G401.6 (cell line): ENCODE data around the gene CDKN2A.
"Not testable (repeated sequence)": the region's sequence is repeated elsewhere in the genome, so short reads cannot be mapped to it uniquely, and the experiment has no call there.

ENCODE experiments used
- FAIRE-seq: peaks from 2 replicates; lab custom pipeline; 2012; peaks lifted over from hg19 to GRCh38; lab: Jason Lieb, UNC

Gene CDKN2A

DNA sequence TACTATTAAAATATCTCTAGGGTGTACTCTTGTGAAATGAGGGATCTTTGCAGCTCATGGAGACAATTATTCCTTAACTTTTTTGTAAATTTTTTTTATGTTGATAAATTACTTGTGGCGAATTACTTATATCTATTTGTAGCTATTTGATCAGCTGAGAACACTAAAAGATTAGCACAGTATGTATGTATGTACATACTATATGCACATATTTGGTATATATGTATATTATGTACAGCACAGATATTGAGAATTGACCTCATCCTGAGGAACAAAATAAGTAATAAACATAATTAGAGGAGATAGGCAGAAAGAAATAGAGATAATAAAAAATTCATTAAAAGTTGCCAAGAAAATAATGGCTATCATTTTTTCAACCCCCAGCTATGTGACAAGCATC is 11.8 kb downstream of the CDKN2A start:
- no peak for FAIRE-seq

DNA sequence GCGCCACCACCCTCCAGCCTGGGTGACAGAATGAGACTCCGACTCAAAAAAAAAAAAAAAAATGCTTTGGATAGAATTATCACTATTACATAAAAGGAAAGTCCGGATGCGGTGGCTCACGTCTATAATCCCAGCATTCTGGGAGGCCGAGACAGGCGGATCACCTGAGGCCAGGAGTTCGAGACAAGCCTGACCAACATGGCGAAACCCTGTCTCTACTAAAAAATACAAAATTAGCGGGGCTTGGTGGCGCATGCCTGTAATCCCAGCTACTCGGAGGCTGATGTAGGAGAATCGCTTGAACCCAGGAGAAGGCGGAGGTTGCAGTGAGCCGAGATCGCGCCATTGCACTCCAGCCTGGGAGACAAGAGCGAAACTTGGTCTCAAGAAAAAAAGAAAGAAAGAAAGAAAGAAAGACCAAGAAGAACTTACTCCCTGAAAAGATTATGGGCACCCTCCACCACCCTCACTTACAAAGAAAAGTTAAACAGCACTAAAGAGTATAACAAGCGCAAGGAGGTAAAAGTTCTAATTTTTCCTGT is 17.8 kb downstream of the CDKN2A start:
- FAIRE-seq, result no peak

DNA sequence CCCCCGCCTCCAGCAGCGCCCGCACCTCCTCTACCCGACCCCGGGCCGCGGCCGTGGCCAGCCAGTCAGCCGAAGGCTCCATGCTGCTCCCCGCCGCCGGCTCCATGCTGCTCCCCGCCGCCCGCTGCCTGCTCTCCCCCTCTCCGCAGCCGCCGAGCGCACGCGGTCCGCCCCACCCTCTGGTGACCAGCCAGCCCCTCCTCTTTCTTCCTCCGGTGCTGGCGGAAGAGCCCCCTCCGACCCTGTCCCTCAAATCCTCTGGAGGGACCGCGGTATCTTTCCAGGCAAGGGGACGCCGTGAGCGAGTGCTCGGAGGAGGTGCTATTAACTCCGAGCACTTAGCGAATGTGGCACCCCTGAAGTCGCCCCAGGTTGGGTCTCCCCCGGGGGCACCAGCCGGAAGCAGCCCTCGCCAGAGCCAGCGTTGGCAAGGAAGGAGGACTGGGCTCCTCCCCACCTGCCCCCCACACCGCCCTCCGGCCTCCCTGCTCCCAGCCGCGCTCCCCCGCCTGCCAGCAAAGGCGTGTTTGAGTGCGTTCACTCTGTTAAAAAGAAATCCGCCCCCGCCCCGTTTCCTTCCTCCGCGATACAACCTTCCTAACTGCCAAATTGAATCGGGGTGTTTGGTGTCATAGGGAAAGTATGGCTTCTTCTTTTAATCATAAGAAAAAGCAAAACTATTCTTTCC is 19.3 kb downstream of the CDKN2A start:
- no peak for FAIRE-seq

DNA sequence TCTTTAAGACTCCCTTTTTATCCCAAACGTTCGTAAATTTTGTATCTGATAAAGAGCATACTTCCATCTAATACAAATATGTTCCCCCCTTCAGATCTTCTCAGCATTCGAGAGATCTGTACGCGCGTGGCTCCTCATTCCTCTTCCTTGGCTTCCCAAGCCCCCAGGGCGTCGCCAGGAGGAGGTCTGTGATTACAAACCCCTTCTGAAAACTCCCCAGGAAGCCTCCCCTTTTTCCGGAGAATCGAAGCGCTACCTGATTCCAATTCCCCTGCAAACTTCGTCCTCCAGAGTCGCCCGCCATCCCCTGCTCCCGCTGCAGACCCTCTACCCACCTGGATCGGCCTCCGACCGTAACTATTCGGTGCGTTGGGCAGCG is 19.9 kb downstream of the CDKN2A start:
- FAIRE-seq, result no peak

DNA sequence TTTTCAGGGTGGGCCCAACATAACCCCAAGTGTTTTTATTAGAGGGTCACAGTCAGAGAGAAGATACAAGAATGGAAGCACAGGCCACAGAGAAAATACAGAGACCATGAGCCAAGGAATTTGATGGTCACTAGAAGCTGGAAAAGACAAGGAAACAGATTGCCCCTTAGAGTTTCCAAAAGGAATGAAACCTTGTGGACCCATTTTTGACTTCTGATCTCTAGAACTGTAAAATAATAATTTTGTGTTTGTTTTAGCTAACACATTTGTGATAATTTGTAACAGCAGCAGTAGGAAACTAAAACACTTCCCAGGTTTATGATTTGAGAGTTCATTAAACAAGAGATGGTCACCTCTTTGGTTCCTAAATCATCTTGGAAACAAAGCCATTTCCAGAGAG is 21.8 kb downstream of the CDKN2A start:
- no peak for FAIRE-seq

DNA sequence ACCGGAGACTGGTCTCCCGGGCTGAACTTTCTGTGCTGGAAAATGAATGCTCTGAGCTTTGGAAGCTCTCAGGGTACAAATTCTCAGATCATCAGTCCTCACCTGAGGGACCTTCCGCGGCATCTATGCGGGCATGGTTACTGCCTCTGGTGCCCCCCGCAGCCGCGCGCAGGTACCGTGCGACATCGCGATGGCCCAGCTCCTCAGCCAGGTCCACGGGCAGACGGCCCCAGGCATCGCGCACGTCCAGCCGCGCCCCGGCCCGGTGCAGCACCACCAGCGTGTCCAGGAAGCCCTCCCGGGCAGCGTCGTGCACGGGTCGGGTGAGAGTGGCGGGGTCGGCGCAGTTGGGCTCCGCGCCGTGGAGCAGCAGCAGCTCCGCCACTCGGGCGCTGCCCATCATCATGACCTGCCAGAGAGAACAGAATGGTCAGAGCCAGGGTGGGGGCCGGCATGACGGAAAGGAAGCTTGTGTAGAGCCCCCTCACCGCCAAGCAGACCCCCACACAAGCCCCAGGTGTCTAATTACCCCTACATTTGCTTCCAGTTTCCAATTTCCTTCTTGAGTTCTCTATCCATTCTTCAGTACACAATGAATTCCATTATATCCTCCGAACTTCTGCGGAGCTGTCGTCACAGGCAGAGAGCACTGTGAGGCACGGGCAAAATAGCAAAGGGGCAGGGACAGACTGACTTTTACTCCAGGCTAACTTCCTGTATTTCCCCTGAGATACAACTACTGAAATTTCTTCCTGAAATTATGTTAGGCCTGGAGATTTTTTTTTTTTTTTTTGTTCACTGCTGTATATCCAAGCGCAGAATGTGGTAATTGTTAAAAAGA is 23.2 kb downstream of the CDKN2A start:
- FAIRE-seq, result no peak

DNA sequence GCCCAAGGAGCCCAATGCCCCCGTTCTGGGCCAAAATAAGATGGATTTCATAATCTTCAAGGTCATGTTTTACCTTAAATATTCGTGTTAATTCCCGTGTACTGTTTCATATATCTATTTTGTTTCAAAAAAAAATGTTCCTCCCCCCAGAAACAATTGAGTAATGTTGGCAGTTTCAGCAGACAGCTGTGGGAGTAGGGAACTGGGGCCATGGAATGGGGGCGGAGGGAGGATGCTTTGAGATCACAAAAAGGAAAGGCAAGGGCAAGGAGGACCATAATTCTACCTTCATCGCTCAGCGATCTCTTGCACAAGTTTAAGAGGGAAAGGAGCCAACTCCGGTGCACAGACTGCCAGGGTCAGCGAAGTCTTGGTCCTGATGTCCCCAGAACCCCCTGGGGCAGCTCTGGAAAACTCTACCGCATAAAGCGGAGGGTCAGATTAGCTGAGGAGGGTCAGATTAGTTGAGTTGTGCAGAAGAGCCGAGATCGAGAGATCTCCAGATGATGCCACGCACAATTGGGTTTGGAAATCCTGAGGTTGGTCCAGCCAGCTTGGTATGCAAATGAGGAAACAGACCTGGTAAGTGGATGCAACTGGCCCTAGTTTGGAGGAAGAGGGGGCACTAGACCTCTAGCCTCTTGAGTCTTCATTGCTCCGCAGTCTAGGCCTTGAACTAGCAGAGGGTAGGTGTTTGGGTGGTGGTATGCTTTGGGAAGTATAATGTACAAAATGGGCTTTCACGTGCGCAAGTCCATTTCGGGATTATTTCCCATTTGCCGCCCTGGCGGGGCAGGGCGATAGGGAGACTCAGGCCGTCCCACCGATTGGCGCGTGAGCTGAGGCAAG is 24.0 kb downstream of the CDKN2A start:
- no peak for FAIRE-seq

DNA sequence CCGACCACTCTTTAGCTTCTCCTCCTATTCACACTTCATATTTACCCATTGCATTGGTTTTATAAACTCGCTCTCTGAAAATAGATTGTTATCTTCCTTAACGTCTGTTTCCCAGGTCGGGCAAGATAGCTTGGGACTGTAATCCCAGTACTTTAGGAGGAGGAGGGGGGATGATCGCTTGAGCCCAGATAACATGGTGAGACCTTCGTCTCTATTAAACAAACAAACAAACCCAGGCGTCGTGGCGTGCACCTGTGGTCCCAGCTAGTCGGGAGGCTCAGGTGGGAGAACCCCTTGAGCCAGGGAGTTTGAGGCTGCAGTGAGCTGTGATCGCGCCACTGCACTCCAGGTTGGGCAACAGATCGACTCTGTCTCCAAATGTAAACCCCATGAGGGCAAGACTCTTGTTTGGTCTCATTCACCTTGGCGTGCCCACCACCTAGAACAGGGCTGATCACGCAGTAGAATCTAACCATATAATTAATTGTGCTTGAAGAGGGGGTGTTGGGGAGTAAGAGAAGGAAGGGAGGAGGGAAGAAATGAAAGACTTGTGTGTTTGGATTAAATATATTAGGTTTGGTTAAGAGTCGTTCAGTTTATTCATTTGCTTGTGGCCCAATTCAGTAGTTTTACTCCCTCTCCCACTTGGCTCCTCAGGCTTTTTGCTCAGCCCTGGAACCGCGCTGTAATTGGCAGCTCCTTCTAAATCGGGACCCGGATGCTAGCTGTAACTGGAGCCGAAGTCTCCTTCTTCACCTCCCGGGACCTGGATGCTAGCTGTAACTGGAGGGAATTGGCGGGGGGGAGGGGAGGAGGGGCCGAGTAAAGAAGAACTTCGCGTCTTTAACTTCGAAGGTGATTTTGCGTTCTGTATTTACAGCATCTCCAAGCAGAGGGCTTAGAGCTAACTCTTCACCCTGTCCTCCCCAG is 24.9 kb downstream of the CDKN2A start:
- FAIRE-seq, result no peak

DNA sequence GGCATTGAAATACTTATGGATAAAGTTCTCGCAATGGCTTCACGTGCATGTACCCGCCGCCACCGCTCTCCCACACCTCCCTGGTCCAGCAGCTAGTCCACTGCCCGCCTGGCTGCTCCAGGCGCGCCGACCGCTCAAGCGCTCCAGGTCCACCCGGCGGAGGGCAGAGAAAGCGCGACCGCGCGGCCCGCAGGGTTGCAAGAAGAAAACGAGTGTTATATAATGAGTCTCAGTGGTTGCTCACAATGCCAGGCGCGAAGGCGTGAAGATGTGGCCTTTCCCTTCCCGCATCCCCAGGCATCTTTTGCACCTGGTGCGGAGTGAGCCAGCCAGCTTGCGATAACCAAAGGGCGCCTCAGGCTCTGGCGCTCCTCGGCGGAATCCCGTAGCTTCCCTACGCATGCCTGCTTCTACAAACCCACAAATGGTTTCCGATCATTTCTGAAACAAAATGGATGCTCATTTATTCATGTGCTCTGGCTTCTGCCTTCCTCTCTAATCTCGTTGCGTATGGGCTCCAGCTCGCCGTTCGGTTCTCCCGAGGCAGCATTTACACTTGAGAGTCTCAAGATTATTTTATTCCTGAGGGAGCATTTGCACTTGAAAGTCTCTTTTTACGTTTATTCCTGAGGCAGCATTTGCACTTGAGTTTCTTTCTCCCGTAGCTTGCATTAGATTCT is 25.7 kb downstream of the CDKN2A start:
- FAIRE-seq, result no peak

DNA sequence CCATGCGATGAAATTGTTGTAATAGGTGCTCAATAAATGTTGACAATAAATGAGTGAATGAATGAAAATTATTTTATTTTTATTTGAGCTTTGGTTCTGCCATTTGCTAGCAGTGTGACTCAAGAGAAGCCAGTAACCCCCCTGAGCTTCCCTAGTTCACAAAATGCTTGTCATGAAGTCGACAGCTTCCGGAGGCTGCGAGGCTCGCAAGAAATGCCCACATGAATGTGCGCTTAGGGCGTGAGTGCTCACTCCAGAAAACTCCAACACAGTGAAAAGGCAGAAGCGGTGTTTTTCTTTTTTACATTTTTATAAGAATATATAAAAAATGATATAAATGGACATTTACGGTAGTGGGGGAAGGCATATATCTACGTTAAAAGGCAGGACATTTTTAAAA is 26.5 kb downstream of the CDKN2A start:
- FAIRE-seq, result no peak

DNA sequence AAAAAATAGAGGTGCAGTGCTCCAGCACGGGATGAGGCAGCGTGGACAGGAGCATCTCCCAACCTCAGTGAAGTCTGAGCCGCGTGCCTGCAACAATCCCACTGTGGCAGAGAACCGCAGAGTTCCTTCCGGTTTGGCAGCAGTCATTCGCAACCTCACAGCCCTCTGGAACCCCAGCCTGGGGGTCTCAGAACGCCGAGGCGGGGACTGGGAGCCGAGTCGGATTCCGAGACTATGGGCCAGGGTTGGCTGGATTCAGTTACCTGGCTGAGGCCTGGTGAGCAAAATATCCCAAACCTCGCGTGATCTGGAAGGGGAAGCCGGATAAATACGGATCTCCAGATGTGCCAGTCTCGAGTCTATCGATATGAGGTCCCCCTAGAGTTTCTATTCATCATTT is 27.0 kb downstream of the CDKN2A start:
- no peak for FAIRE-seq

DNA sequence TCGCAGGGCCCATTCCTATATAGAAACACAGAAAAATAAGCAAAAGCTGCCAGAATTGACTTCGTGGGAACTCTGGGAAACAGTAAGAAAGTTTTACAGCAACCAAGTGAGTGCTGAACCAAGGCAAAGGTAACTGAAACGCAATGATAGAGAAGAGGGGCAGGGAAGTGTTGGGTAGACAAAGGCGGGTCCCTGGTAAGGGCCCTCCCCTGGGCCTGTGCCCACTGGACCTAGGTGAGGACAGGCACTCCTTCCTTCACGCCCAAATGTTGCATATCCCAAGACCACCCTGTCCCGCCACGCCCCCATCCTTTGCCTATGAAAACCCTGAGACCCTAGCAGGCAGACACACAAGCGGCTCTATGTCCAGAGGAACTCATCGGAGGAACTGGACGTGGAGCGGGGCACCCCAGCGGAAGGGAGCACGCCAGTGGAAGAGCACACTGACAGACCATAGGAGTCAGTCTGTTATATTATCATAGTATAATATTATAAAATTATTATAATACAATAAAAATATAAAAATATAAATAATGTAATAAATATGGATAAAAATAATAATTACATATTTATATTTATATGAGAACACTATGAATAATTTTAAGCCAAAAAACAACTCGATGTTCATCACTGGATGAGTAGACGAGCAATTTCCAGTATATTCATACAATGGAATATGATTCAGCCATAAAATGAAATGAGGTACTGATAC is 27.9 kb downstream of the CDKN2A start:
- no peak for FAIRE-seq

DNA sequence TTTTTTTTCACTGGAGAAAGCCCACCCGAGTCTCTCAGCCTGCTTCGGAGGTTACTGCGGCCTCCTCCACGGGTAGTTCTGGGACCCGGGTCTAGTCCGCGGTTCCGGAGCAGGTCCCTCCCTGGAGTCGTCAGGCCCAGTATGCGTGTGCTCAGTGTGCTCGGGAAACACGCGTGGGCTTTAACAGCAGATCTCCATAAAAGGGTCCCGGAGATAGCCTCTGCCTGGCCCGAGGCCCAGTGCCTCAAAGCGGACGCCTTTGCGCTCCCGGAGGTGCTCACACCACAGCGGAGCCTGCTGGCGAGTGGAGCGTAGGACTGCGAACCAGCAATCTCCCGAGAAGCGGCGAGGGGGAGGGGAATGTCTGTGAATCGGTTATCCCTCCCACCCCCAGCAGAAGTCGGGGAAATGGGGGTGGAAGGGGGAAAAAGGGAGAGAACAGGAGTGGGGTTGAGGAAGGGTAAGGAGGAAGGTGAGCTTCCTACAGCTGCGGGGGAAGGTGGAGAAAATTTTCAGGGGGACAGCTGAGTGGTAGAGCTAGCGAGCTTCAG is 28.7 kb downstream of the CDKN2A start:
- FAIRE-seq, result no peak

DNA sequence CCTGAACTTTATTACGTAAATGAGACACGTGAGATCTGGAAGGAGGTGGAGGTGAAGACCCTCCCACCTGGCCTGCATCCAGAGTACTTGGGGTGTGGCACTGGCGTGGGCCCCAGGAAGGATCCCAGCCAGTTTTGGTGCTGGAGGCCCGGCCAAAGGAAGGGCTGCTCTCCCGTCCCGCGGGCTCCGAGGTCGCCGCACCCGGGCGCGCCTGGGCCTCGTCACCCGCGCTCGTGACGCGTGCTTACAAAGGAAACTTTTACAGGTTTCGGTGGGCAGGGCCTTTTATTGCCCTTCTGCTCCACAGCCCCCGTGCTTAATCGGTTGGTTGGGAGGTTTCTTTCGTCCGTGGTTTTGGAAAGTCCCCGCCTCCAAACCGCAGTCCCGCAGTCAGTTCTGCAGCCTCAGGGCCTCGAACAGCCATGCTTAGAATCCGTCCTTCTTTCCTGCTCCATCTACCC is 29.2 kb downstream of the CDKN2A start:
- no peak for FAIRE-seq

DNA sequence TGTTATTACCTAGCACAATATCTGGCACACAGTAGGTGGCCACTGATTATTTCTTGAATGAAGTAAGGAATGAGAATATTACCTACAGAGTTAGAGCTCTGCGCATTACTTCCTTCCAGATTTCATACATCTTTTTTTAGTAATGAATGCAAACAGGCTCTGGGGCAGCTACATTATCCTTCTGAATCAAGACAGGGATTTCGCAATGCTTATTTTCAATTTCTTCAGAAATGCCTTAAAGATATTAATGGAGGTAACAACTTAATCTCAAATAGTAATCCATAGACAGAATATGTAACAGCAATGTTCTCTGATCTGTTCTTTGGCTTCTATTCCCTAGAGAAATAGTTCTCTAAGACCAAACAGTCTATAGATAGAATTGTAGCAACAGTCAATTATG is 32.6 kb downstream of the CDKN2A start:
- no peak for FAIRE-seq

DNA sequence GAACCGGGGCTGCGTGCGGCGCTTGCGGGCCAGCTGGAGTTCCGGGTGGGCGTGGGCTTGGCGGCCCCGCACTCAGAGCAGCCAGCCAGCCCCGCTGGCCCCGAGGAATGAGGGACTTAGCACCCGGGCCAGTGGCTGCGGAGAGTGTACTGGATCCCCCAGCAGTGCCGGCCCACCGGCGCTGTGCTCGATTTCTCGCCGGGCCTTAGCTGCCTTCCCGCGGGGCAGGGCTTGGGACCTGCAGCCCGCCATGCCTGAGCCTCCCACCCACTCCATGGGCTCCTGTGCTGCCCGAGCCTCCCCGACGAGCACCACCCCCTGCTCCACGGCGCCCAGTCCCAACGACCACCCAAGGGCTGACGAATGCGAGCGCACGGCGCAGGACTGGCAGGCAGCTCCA is 34.9 kb downstream of the CDKN2A start:
- FAIRE-seq, result not testable (repeated sequence)

DNA sequence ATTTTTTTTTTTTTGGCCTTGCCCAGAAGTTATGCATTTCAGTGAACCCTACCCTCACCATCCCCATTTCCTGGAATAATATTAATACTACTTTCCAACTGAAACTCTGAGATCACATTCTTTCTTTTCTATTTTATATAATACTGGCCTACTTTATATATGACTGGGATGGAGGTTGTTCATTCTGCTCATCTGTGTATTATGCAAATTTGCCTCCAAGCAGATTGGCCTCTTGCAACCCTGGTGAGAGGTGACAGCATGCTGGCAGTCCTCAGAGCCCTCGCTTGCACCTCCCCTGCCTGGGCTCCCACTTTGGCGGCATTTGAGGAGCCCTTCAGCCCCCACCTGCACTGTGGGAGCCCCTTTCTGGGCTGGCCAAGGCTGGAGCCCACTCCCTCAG is 35.4 kb downstream of the CDKN2A start:
- FAIRE-seq, result no peak

DNA sequence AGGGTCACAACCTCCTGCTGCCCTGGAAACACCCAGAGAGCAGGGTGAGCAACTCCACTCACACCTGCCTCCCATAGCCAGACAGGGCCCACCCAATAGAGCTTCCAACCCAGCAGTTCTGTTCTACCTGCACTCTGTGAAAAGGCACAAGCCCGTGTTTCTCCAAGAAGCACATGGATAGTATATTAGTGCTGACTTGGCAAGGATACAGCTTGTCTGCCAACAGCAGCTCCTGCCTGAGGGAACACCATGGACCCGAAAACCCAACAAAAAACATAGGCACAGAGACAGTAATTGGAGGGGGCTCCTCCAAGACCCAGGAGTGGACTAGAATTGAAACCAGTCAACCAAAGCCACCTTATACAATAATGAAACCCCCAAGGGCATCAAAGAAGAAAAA is 48.6 kb downstream of the CDKN2A start:
- FAIRE-seq, result no peak

DNA sequence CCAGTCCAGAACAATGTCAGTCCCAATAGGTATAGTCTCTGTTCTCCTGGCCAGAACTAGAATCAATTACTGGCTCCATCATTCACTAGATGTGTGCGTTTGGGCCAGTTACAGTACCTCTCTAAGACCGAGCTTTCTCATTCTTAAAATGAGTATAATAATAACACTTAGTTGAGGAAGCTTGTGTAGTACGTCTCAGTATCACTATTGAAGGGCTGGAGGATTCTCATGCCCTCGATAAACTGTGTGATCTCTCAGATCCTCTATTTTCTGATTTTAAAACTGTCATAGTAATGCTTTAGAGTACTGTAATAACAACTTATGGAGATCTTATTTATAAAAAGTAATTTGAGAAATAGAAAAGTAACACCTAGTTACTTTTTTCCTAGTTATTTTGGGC is 50.7 kb downstream of the CDKN2A start:
- FAIRE-seq, result no peak
